ENCODE measurements around the gene TPCN1.
"Not testable (repeated sequence)": the region's sequence is repeated elsewhere in the genome, so short reads cannot be mapped to it uniquely, and the experiment has no call there.

TPCN1 gene

DNA sequence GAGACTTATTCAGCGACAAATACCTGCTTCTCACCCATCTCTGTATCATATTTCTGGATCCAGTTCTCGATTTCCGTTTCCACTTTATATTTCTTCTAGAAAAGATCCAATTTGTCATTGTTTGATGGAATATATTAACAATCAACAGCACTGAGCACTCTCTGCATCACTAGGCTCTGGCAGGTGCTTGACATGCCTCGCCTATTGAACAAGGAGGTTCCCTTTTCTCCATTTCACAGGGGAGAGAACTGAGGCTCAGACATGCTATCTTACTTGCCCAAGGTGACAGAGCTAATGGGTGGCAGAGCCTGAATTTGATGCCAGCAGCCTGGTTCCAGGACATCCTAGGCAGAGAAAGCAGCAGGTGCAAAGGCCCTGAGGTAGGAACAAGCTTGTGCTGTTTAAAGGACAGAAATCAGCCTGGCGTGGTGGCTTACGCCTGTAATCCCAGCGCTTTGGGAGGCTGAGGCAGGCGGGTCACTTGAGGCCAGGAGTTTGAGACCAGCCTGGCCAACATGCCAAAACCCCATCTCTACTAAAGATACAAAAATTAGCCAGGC is 23.7 kb upstream of the TPCN1 start:
- no peak for DNase-seq

GRCh38 chr12:113198296-113198695 is 23.0 kb upstream of the TPCN1 start:
- no peak for DNase-seq

GRCh38 chr12:113200021-113200797 is 21.1 kb upstream of the TPCN1 start:
- DNase-seq, result no peak

- DNase-seq, result no peak
Measured at GRCh38 chr12:113201187-113202177, 19.8 kb upstream of the TPCN1 start.

- DNase-seq, result no peak
Measured at GRCh38 chr12:113202300-113203075, 18.8 kb upstream of the TPCN1 start.

- DNase-seq, result no peak
Measured at GRCh38 chr12:113203852-113204760, 17.2 kb upstream of the TPCN1 start.

DNA sequence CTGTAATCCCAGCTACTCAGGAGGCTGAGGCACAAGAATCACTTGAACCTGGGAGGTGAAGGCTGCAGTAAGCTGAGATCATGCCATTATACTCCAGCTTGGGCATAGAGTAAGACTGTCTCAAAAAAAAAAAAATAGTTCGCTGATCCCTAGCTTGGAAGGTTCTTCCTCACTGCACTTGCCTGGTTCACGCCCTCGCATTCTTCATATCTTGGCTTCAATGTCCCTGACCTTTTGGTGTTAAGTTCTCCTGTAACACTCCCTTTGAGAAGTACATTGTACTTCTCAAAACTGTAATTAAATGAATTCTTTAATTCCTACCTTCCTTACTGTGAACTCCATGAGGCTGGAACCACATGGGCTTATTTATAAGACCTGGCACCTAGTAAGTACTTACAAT is 16.5 kb upstream of the TPCN1 start:
- no peak for DNase-seq

DNA sequence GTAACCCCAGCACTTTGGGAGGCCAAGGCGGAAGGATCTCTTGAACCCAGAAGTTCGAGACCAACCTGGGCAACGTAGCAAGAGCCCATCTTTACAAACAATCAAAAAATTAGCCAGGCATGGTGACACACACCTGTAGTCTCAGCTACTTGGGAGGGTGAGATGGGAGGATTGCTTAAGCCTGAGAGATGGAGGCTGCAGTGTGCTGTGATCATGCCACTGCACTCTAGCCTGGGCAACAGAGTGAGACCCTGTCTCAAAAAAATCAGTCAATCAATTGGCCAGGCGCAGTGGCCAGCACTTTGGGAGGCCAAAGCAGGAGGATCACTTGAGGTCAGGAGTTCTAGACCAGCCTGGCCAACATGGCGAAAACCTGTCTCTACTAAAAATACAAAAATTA is 14.5 kb upstream of the TPCN1 start:
- DNase-seq, result not testable (repeated sequence)

DNA sequence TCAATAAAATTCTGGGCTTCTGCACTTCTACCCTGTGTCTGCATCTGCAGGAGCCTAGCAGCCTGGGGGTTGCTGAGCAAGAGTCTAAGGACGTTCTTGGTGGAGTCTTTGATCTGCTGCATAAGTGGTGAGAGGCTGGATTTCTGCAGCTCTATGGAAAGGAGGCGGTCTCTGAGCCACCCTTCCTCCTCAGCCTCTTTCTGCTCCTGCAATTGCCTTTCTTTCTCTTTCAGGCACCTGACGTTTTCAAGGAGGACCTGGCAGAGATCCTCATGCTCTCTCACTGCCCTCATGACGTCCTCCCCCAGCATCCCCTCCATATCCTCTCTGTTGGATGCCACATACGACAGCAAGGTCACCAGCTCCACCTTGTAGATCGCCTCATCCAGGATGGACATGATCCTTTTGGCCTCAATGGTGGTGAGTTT is 13.6 kb upstream of the TPCN1 start:
- DNase-seq, result peak; percentile 18

- DNase-seq, result peak; percentile 73
Measured at GRCh38 chr12:113208041-113208934, 13.0 kb upstream of the TPCN1 start.

DNA sequence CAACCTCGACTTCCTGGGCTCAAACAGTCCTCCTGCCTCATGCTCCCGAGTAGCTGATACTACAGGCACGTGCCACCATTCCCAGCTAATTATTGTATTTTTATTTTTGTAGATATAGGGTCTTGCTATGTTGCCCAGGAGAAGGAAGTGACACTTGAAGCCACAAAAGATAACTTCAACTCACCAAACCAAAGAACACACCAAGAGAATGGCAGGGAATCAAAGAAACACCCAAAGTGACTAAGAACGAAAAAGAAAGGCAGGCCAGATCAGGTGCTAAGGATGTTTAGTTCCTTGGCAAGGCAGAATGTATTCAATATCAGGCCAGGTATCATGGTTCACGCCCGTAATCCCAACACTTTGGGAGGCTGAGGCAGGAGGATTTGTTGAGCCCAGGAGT is 10.1 kb upstream of the TPCN1 start:
- DNase-seq, result no peak

GRCh38 chr12:113214895-113215400 is 6.3 kb upstream of the TPCN1 start:
- peak; percentile 23 for DNase-seq

GRCh38 chr12:113216027-113216426 is 5.2 kb upstream of the TPCN1 start:
- no peak for DNase-seq

GRCh38 chr12:113220593-113221180 is 577 bp upstream of the TPCN1 start:
- DNase-seq, result peak; percentile 12

GRCh38 chr12:113221997-113222729 is 899 bp downstream of the TPCN1 start:
- DNase-seq, result peak; percentile 11

- peak; percentile 16 for DNase-seq
Measured at GRCh38 chr12:113222730-113223531, 1.7 kb downstream of the TPCN1 start.

DNA sequence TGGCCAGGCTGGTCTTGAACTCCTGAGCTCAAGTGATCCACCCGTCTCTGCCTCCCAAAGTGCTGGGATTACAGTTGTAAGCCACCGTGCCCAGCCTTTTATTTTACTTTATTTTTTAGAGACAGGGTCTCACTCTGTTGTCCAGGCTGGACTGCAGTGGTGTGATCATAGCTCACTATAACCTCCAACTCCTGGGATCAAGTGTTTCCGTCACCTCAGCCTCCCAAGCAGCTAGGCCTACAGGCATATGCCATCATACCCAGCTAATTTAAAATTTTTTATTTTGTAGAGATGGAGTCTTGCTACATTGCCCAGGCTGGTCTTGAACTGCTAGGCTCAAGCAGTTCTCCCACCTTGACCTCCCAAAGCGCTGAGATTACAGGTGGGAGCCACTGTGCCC is 3.7 kb downstream of the TPCN1 start:
- DNase-seq, result no peak

Data from CD4-positive, alpha-beta T cell treated with Interleukin-17A for 1 hour (primary cell).